ENCODE measurements around the gene CYSTM1. TPM values are rescaled to one million over a fixed set of nuclear protein-coding genes. Genes with fewer than 3 reads are reported as not detected.

Gene CYSTM1
- total RNA-seq, 2 experiments from 2014 or later, result 15.8 to 18.5 TPM

DNA sequence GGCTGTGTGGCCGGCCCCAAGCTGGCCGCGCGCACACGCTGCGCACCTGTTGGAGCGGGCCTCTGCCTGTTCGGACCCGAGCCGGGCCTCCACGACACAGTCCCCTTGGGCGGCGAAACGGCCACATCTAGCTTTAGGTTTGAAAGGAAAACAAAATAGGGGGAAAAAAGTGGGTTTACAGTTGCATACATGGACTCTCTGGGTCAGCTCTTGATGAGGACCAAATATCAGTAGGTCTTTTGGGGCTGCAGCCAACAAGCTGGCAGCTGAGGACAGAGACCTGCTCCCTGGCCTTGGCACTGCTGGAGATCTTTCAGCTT is 28.5 kb upstream of the CYSTM1 start:
- Mint-ChIP-seq H3K9me3 (no peaks in the 10 kb centered on the region), H3K27ac (no peak overlapping the region), H3K4me3 (peak overlapping the region; percentile 38), H3K4me1 (ENCODE audit: low read depth) (peaks cover 17% of the 10 kb centered on the region), H3K36me3 (ENCODE audit: low read depth) (no peaks in the 10 kb centered on the region), H3K27me3 (peaks cover 22% of the 10 kb centered on the region)
- TF ChIP-seq, protein P1, sequence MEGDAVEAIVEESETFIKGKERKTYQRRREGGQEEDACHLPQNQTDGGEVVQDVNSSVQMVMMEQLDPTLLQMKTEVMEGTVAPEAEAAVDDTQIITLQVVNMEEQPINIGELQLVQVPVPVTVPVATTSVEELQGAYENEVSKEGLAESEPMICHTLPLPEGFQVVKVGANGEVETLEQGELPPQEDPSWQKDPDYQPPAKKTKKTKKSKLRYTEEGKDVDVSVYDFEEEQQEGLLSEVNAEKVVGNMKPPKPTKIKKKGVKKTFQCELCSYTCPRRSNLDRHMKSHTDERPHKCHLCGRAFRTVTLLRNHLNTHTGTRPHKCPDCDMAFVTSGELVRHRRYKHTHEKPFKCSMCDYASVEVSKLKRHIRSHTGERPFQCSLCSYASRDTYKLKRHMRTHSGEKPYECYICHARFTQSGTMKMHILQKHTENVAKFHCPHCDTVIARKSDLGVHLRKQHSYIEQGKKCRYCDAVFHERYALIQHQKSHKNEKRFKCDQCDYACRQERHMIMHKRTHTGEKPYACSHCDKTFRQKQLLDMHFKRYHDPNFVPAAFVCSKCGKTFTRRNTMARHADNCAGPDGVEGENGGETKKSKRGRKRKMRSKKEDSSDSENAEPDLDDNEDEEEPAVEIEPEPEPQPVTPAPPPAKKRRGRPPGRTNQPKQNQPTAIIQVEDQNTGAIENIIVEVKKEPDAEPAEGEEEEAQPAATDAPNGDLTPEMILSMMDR (IDR thresholded peaks at IDR 0.05), result no peak
- intact Hi-C loops (cut with micrococcal nuclease), result no loop called here
- POLR2A ChIA-PET, result interaction anchor here (0.5 to 1.9 kb wide), 3 partner anchors 8 to 102 kb away, joined by 3 to 4 read pairs (median 3); no protein-coding TSS in a partner anchor
- CTCF ChIA-PET, result interaction anchor here (1.1 to 6.2 kb wide), 13 partner anchors 9 to 359 kb away, joined by 3 to 96 read pairs (median 15); partner anchors contain the start of gene PURA
- no peak for DNase-seq
- no peak for ATAC-seq

DNA sequence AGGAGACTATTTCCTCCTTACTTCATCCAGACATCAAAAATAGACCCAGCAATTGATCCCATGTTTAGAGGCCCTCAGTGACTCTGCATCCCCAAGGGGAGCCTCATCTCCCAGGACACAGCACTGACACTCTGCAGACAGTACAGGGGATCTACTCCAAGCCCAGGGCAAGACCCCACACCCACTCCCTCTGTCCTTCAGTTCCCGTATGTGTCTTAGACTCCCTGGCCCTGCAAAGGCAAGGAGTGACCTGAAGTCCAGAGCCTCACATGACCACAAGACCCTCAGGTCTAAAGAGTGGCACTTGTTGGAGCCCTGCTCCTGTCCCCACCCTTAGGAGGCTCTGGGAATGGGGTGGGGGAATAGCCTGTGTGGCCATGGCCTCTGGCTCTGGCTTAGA is 27.5 kb upstream of the CYSTM1 start:
- ATAC-seq, result no peak
- ChIA-PET CTCF (interaction anchor here (2.2 to 5.0 kb wide), 2 partner anchors 8 to 25 kb away, joined by 15 to 76 read pairs; no protein-coding TSS in a partner anchor), POLR2A (no interaction called here)
- TF ChIP-seq, protein P1 (IDR thresholded peaks at IDR 0.05), result no peak
- Mint-ChIP-seq H3K27ac (no peak overlapping the region), H3K4me1 (ENCODE audit: low read depth) (peaks cover 17% of the 10 kb centered on the region), H3K27me3 (peaks cover 22% of the 10 kb centered on the region), H3K9me3 (no peaks in the 10 kb centered on the region), H3K36me3 (ENCODE audit: low read depth) (no peaks in the 10 kb centered on the region), H3K4me3 (no peak overlapping the region)
- intact Hi-C loops (cut with micrococcal nuclease), result no loop called here
- no peak for DNase-seq

DNA sequence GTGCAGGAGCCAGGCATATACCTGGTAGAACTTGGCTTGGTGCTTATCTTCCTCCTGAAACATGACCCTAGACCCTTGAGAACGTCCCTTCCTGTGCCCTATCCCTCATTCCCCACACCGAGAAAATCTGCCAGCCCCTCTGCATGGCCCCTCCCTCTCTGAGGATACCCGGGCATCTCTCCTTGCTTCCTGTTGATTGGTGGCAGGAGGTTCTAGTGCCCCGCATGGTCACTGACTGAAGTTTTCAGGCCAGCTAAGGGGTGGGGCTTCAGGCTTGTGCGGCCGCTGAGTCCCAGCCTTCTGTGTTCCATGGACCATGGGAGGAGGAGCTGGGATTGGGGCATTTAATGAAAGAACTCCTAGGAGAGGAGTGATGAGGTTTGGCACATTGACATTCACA is 26.5 kb upstream of the CYSTM1 start:
- Mint-ChIP-seq H3K27ac (no peak overlapping the region), H3K9me3 (no peaks in the 10 kb centered on the region), H3K4me3 (no peak overlapping the region), H3K4me1 (ENCODE audit: low read depth) (peaks cover 17% of the 10 kb centered on the region), H3K36me3 (ENCODE audit: low read depth) (no peaks in the 10 kb centered on the region), H3K27me3 (peaks cover 22% of the 10 kb centered on the region)
- ChIA-PET CTCF (interaction anchor here (1.3 kb wide), 1 partner anchor 76 kb away, joined by 4 read pairs; no protein-coding TSS in a partner anchor), POLR2A (no interaction called here)
- DNase-seq (no peak), ATAC-seq (no peak)
- intact Hi-C loops (cut with micrococcal nuclease), result no loop called here
- TF ChIP-seq, protein P1 (IDR thresholded peaks at IDR 0.05), result no peak

DNA sequence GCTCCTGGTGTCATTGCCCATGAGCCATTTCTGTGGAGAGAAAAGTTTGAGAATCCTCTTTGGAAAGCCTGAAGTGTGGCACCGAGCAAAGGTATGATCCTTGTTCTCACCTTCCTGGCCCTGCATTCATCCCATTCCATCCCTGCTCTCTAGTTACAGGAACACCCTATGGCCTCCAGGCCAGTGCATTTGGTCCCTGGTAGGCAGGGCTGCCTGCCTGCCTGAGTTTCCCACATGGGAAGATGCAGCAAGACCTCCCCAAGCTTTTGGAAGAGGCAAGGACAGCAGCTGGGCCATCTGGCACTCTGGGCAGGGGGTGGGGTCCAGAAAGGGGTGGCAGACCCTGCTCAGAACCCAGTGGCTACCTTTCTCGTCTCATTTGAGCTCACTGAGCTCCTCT is 24.8 kb upstream of the CYSTM1 start:
- no peaks in the 10 kb centered on the region for H3K36me3 Mint-ChIP-seq (ENCODE audit: low read depth)
- TF ChIP-seq, protein P1 (IDR thresholded peaks at IDR 0.05), result no peak
- ATAC-seq, result no peak
- peaks cover 9% of the 10 kb centered on the region for H3K4me1 Mint-ChIP-seq (ENCODE audit: low read depth)
- intact Hi-C loops (cut with micrococcal nuclease), result no loop called here
- no peak for DNase-seq
- no peak overlapping the region for H3K4me3 Mint-ChIP-seq
- POLR2A ChIA-PET, result interaction anchor here (0.6 kb wide), 1 partner anchor 235 kb away, joined by 4 read pairs; no protein-coding TSS in a partner anchor
- no peak overlapping the region for H3K27ac Mint-ChIP-seq
- CTCF ChIA-PET, result interaction anchor here (1.0 kb wide), 1 partner anchor 77 kb away, joined by 6 read pairs; no protein-coding TSS in a partner anchor
- peaks cover 17% of the 10 kb centered on the region for H3K27me3 Mint-ChIP-seq
- H3K9me3 Mint-ChIP-seq, result no peaks in the 10 kb centered on the region

DNA sequence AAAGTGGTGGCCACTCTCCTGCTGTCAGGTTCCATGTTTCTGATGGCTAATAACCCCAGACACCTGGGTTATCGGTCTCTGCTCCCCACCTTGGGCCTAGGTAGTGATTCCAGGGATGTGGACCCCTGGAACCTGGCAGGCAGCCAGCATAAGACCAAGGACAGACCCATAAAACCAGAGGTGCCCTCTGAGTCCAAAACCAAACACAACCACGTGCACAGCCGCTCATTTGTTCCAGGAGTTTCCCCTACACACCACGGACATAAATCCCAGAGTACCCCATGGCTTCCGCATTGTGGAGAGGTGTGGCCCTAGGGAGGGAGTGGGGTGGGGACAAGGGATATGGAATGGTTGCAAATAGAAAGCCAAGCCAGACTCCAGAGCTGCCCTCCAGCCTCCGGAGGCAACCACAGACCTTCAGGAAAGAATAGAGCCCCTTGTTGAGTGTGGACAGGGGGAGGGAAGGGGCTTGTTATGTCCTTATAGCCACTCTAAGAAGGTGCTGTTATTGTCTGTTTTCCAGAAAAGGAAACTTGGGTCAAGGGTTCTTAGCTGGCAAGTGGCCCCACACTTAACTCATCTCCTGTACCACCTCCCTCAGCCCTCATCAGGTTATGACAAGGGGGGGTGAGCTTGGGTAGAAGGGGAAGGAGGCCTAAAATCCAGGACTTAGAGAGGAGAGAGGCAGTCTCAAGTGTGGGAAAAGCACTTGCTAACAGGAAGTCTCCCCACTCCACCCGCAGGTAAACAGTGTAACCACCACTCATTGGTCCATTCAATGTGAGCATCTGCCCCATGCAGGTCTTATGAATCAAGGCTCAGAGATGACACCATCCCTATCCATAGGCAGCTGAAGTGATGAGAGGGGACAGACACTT is 23.6 kb upstream of the CYSTM1 start:
- H3K27ac Mint-ChIP-seq, result no peak overlapping the region
- H3K36me3 Mint-ChIP-seq (ENCODE audit: low read depth), result no peaks in the 10 kb centered on the region
- H3K4me1 Mint-ChIP-seq (ENCODE audit: low read depth), result peaks cover 4% of the 10 kb centered on the region
- ChIA-PET CTCF (interaction anchor here (1.0 to 4.6 kb wide), 3 partner anchors 8 to 78 kb away, joined by 3 to 28 read pairs (median 6); no protein-coding TSS in a partner anchor), POLR2A (interaction anchor here (0.7 kb wide), 1 partner anchor 77 kb away, joined by 3 read pairs; no protein-coding TSS in a partner anchor)
- intact Hi-C loops (cut with micrococcal nuclease), result no loop called here
- H3K4me3 Mint-ChIP-seq, result no peak overlapping the region
- H3K9me3 Mint-ChIP-seq, result no peaks in the 10 kb centered on the region
- TF ChIP-seq, protein P1 (IDR thresholded peaks at IDR 0.05), result no peak
- peaks cover 9% of the 10 kb centered on the region for H3K27me3 Mint-ChIP-seq
- no peak for ATAC-seq
- no peak for DNase-seq
